Measurements from ENCODE around the gene GLB1L. TPM values are rescaled to one million over a fixed set of nuclear protein-coding genes. Genes with fewer than 3 reads are reported as not detected.

GLB1L gene
- total RNA-seq, 1 donor from 2014 or later, result 22.8 TPM

- Histone ChIP-seq H3K4me3 (no peak overlapping the region), H3K9me3 (no peaks in the 10 kb centered on the region), H3K4me1 (no peaks in the 10 kb centered on the region), H3K27ac (no peak overlapping the region), H3K36me3 (no peaks in the 10 kb centered on the region), H3K27me3 (no peaks in the 10 kb centered on the region)
- DNase-seq (ENCODE audit: extremely low spot score in 2 of 2), result no peak
- no peak for TF ChIP-seq POLR2A (IDR thresholded peaks at IDR 0.05)
- TF ChIP-seq CTCF (IDR thresholded peaks at IDR 0.05), result no peak
- no peak for TF ChIP-seq POLR2AphosphoS5 (IDR thresholded peaks at IDR 0.05; ENCODE audit: insufficient read depth in 1 of 2, low read depth in 1 of 2)
- intact Hi-C loops (cut with DNase I), result no loop called here
Measured at GRCh38 chr2:219199470-219200211, 45.6 kb downstream of the GLB1L start.

GRCh38 chr2:219198974-219199373 is 46.3 kb downstream of the GLB1L start:
- Histone ChIP-seq H3K4me3 (no peak overlapping the region), H3K9me3 (no peaks in the 10 kb centered on the region), H3K4me1 (no peaks in the 10 kb centered on the region), H3K27ac (no peak overlapping the region), H3K36me3 (no peaks in the 10 kb centered on the region), H3K27me3 (no peaks in the 10 kb centered on the region)
- peak in 1 of 2 donors; percentile 77 for DNase-seq (ENCODE audit: extremely low spot score in 2 of 2)
- intact Hi-C loops (cut with DNase I), result no loop called here
- no peak for TF ChIP-seq POLR2AphosphoS5 (IDR thresholded peaks at IDR 0.05; ENCODE audit: insufficient read depth in 1 of 2, low read depth in 1 of 2)

GRCh38 chr2:219197388-219197787 is 47.9 kb downstream of the GLB1L start:
- Histone ChIP-seq H3K27me3 (no peaks in the 10 kb centered on the region), H3K36me3 (no peaks in the 10 kb centered on the region), H3K4me3 (no peak overlapping the region), H3K9me3 (no peaks in the 10 kb centered on the region), H3K4me1 (no peaks in the 10 kb centered on the region), H3K27ac (no peak overlapping the region)
- intact Hi-C loops (cut with DNase I), result no loop called here
- no peak for TF ChIP-seq POLR2AphosphoS5 (IDR thresholded peaks at IDR 0.05; ENCODE audit: insufficient read depth in 1 of 2, low read depth in 1 of 2)
- no peak for TF ChIP-seq POLR2A (IDR thresholded peaks at IDR 0.05)
- no peak for TF ChIP-seq CTCF (IDR thresholded peaks at IDR 0.05)
- no peak for DNase-seq (ENCODE audit: extremely low spot score in 2 of 2)

- DNase-seq (ENCODE audit: extremely low spot score in 2 of 2), result peak in 1 of 2 donors; percentile 22
- peaks cover 8% of the 10 kb centered on the region for H3K4me1 ChIP-seq
- H3K36me3 ChIP-seq, result peaks cover 0 to 22% of the 10 kb centered on the region in 2 donors
- no peak overlapping the region for H3K4me3 ChIP-seq
- no peak overlapping the region for H3K27ac ChIP-seq
- H3K27me3 ChIP-seq, result no peaks in the 10 kb centered on the region
- TF ChIP-seq CTCF (IDR thresholded peaks at IDR 0.05), result no peak
- TF ChIP-seq POLR2A (IDR thresholded peaks at IDR 0.05), result no peak
- no peak for TF ChIP-seq POLR2AphosphoS5 (IDR thresholded peaks at IDR 0.05; ENCODE audit: insufficient read depth in 1 of 2, low read depth in 1 of 2)
- intact Hi-C loops (cut with DNase I), result no loop called here
- no peaks in the 10 kb centered on the region for H3K9me3 ChIP-seq
Measured at GRCh38 chr2:219186754-219187456, 58.3 kb downstream of the GLB1L start.

MicroRNAs encoded within 50 kb of the gene (microRNA counts, 767-probe panel; counts per million panel counts)
- microRNA hsa-miR-153, result 238 to 261 counts per million in 2 donors

Small RNA genes lying within 50 kb of the gene (microRNA-seq; reads per million reads assigned to microRNA genes)
- not detected for gene MIR153-1 (ENCODE audit: borderline number of aligned reads, borderline replicate concordance)

Small RNA genes lying within 50 kb of the gene (small RNA-seq; reads per million reads assigned to genes)
- not detected for gene MIR153-1

Other genes with a start within 250 kb of the GLB1L start
- gene CFAP65, start 203.9 kb downstream of the GLB1L start, total RNA-seq, result not detected
- gene IHH, start 184.5 kb downstream of the GLB1L start, total RNA-seq, result not detected
- 17.7 TPM for gene NHEJ1, start 84.6 kb downstream of the GLB1L start, total RNA-seq
- 5.4 TPM for gene SLC23A3, start 75.4 kb downstream of the GLB1L start, total RNA-seq
- 32.2 TPM for gene CNPPD1, start 68.5 kb downstream of the GLB1L start, total RNA-seq
- gene RETREG2, start 67.2 kb downstream of the GLB1L start, total RNA-seq, result 43.7 TPM
- 52.1 TPM for gene ZFAND2B, start 38.7 kb downstream of the GLB1L start, total RNA-seq
- gene ABCB6, start 26.5 kb downstream of the GLB1L start, total RNA-seq, result 23.8 TPM
- gene ATG9A, start 15.8 kb downstream of the GLB1L start, total RNA-seq, result 62.4 TPM
- gene ANKZF1, start 15.6 kb downstream of the GLB1L start, total RNA-seq, result 98.7 TPM
- 12.8 TPM for gene STK16, start within 50 bp of the GLB1L start, total RNA-seq
- not detected for gene TUBA4B, start 7.8 kb upstream of the GLB1L start, total RNA-seq
- gene TUBA4A, start 8.5 kb upstream of the GLB1L start, total RNA-seq, result 122 TPM
- 92.8 TPM for gene DNAJB2, start 33.9 kb upstream of the GLB1L start, total RNA-seq
- 7.6 TPM for gene PTPRN, start 64.0 kb upstream of the GLB1L start, total RNA-seq
- not detected for gene RESP18, start 87.3 kb upstream of the GLB1L start, total RNA-seq
- 62.9 TPM for gene DNPEP, start 142.5 kb upstream of the GLB1L start, total RNA-seq
- 883 TPM for gene DES, start 172.9 kb upstream of the GLB1L start, total RNA-seq
- 28.2 TPM for gene SPEG, start 189.4 kb upstream of the GLB1L start, total RNA-seq

Data from vagina (tissue), 2 donors.